ENCODE data around the gene TNNI2.

The TNNI2 gene

GRCh38 chr11:1832920-1833295 is 5.9 kb upstream of the TNNI2 start:
- TF ChIP-seq REST (IDR thresholded peaks at IDR 0.05; ENCODE audit: insufficient read depth in 1 of 2, low read depth in 2 of 2, low read length in 2 of 2) = no peak
- TF ChIP-seq FOXP2 (optimal IDR thresholded peaks at IDR 0.05; ENCODE audit: borderline replicate concordance, extremely low read depth, extremely low read length, insufficient read depth) = no peak
- no peak for TF ChIP-seq POLR2AphosphoS5 (IDR thresholded peaks at IDR 0.05; ENCODE audit: low read depth, low read length)

- no peak for TF ChIP-seq POLR2AphosphoS5 (IDR thresholded peaks at IDR 0.05; ENCODE audit: low read depth, low read length)
- no peak for TF ChIP-seq SIN3A (IDR thresholded peaks at IDR 0.05; ENCODE audit: borderline replicate concordance, insufficient read depth, low read length)
- no peak for TF ChIP-seq REST (IDR thresholded peaks at IDR 0.05; ENCODE audit: insufficient read depth in 1 of 2, low read depth in 2 of 2, low read length in 2 of 2)
- no peak for TF ChIP-seq TAF1 (IDR thresholded peaks at IDR 0.05; ENCODE audit: borderline replicate concordance, insufficient read depth, low read length)
- no peak for TF ChIP-seq FOXP2 (optimal IDR thresholded peaks at IDR 0.05; ENCODE audit: borderline replicate concordance, extremely low read depth, extremely low read length, insufficient read depth)
These were observed 4.6 kb upstream of the TNNI2 start for GRCh38 chr11:1834062-1834610.

GRCh38 chr11:1834779-1835670 is 3.8 kb upstream of the TNNI2 start, which contains the start of gene SYT8:
SYT8 (plus strand) TSS chr11:1834990; CDS start chr11:1835106, 116 bp downstream.
- TF ChIP-seq SIN3A (IDR thresholded peaks at IDR 0.05; ENCODE audit: borderline replicate concordance, insufficient read depth, low read length) = no peak
- TF ChIP-seq TAF1 (IDR thresholded peaks at IDR 0.05; ENCODE audit: borderline replicate concordance, insufficient read depth, low read length) = no peak
- no peak for TF ChIP-seq POLR2AphosphoS5 (IDR thresholded peaks at IDR 0.05; ENCODE audit: low read depth, low read length)
- TF ChIP-seq FOXP2 (optimal IDR thresholded peaks at IDR 0.05; ENCODE audit: borderline replicate concordance, extremely low read depth, extremely low read length, insufficient read depth) = no peak
- no peak for TF ChIP-seq REST (IDR thresholded peaks at IDR 0.05; ENCODE audit: insufficient read depth in 1 of 2, low read depth in 2 of 2, low read length in 2 of 2)

- TF ChIP-seq SIN3A (IDR thresholded peaks at IDR 0.05; ENCODE audit: borderline replicate concordance, insufficient read depth, low read length) (no peak), FOXP2 (optimal IDR thresholded peaks at IDR 0.05; ENCODE audit: borderline replicate concordance, extremely low read depth, extremely low read length, insufficient read depth) (no peak), REST (IDR thresholded peaks at IDR 0.05; ENCODE audit: insufficient read depth in 1 of 2, low read depth in 2 of 2, low read length in 2 of 2) (no peak), POLR2AphosphoS5 (IDR thresholded peaks at IDR 0.05; ENCODE audit: low read depth, low read length) (no peak), TAF1 (IDR thresholded peaks at IDR 0.05; ENCODE audit: borderline replicate concordance, insufficient read depth, low read length) (no peak)
These were observed 3.1 kb upstream of the TNNI2 start for GRCh38 chr11:1835671-1836010.

All from PFSK-1 (cell line).